Measurements from ENCODE around the gene XRCC2.

XRCC2 gene

DNA sequence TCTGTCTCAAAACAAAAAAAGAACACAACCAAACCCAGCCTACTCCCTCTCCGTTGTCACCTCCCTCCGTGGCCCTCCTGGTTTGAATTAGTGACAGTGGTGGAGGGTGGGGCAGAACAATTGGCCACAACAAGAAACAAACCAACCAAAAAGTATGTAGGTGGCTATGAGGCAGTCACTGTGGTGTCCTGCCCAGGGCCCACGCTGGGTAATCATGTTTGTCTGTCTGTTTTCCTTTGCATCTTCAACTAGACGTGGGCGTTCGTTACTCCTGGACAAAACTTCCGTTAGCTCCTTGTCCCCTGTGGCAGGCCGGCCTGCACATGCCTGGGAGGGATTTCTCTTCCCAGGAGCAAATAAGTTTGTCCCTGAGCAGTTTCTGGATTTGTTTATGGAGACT is 78.4 kb downstream of the XRCC2 start:
- H3K4me3 ChIP-seq (replicated peaks; ENCODE audit: low read depth, low read length), result no peak overlapping the region
- TF ChIP-seq, protein P1, sequence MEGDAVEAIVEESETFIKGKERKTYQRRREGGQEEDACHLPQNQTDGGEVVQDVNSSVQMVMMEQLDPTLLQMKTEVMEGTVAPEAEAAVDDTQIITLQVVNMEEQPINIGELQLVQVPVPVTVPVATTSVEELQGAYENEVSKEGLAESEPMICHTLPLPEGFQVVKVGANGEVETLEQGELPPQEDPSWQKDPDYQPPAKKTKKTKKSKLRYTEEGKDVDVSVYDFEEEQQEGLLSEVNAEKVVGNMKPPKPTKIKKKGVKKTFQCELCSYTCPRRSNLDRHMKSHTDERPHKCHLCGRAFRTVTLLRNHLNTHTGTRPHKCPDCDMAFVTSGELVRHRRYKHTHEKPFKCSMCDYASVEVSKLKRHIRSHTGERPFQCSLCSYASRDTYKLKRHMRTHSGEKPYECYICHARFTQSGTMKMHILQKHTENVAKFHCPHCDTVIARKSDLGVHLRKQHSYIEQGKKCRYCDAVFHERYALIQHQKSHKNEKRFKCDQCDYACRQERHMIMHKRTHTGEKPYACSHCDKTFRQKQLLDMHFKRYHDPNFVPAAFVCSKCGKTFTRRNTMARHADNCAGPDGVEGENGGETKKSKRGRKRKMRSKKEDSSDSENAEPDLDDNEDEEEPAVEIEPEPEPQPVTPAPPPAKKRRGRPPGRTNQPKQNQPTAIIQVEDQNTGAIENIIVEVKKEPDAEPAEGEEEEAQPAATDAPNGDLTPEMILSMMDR (IDR thresholded peaks at IDR 0.05; ENCODE audit: low read length, missing control alignments), result no peak
- DNase-seq (ENCODE audit: low read depth), result no peak

- DNase-seq (ENCODE audit: low read depth), result no peak
- no peak overlapping the region for H3K4me3 ChIP-seq (replicated peaks; ENCODE audit: low read depth, low read length)
- TF ChIP-seq, protein P1 (IDR thresholded peaks at IDR 0.05; ENCODE audit: low read length, missing control alignments), result no peak
These were observed 79.1 kb downstream of the XRCC2 start for GRCh38 chr7:152596824-152597223.
